GM12878 (cell line): Measurements from ENCODE around the gene CCDC70. TPM values are rescaled to one million over a fixed set of nuclear protein-coding genes. Genes with fewer than 3 reads are reported as not detected.

Experiments
- ATAC-seq: fragments of 200-7000 bp; cut with Tn5 transposase; 3 replicates; pipeline ENCODE4 v1.9.1; 2020; ENCODE audit warnings: mild to moderate bottlenecking, moderate library complexity
- BruUV-seq: library from RNA; stranded (reverse); fragments of 400-500 nt; replicated peaks from 2 replicates; lab custom pipeline; 2021; lab: Mats Ljungman, UMichigan
- CTCF ChIA-PET: fragments of 300-600 bp; sonication (Branson Sonifier 250); formaldehyde crosslinking; extraction: SDS; loops from one replicate; lab custom pipeline; 2021; ENCODE audit warnings: inconsistent platforms; lab: Yijun Ruan, JAX
- POLR2A ChIA-PET: fragments of 350-600 bp; formaldehyde crosslinking; extraction: SDS; loops from one replicate; lab custom pipeline; 2021; ENCODE audit warnings: inconsistent platforms; lab: Charles Lee
- RAD21 ChIA-PET: fragments of 300-600 bp; sonication (Branson Sonifier 250); formaldehyde crosslinking; loops from one replicate; lab custom pipeline; 2023; ENCODE audit warnings: antibody characterized with exemption; ENCODE audit not compliant: unreplicated experiment; lab: Charles Lee
- SMC1A ChIA-PET: fragments of 300-600 bp; sonication (Branson Sonifier 250); formaldehyde crosslinking; loops from one replicate; lab custom pipeline; 2023; ENCODE audit not compliant: unreplicated experiment, uncharacterized antibody; lab: Charles Lee
- DNase-seq: peaks from one replicate; pipeline ENCODE4 v3.0.0-alpha.2; 2011; ENCODE audit warnings: low read depth, low spot score
- FAIRE-seq: peaks from 3 replicates; lab custom pipeline; 2011; peaks lifted over from hg19 to GRCh38; lab: Jason Lieb, UNC
- H2AFZ ChIP-seq: 2 replicates; pipeline ENCODE4 v1.6.0; 2011; ENCODE audit warnings: low read depth, low read length, control low read depth; ENCODE audit not compliant: control insufficient read depth
- H3K27ac ChIP-seq: 2 replicates; pipeline ENCODE4 v1.5.1; 2011; ENCODE audit warnings: control low read depth; ENCODE audit not compliant: control insufficient read depth, insufficient read depth
- H3K27me3 ChIP-seq, 2 experiments: replicated peaks in 1 of 2; 2 replicates each; pipeline versions ENCODE4 v1.6.0 to v1.6.1; 2011; ENCODE audit warnings: low read length in 1 of 2; ENCODE audit not compliant: control insufficient read depth in 2 of 2, insufficient read depth in 2 of 2
- H3K36me3 ChIP-seq, 2 experiments: 2 replicates each; pipeline ENCODE4 v1.5.1; 2011; ENCODE audit warnings: low read length in 1 of 2; ENCODE audit not compliant: control insufficient read depth in 2 of 2, insufficient read depth in 2 of 2
- H3K4me1 ChIP-seq: 2 replicates; pipeline ENCODE4 v1.6.1; 2011; ENCODE audit warnings: mild to moderate bottlenecking, low read length, moderate library complexity, mixed read lengths; ENCODE audit not compliant: control insufficient read depth, insufficient read depth
- H3K4me2 ChIP-seq: 2 replicates; pipeline ENCODE4 v1.6.0; 2011; ENCODE audit warnings: control low read depth; ENCODE audit not compliant: control insufficient read depth, insufficient read depth
- H3K4me3 ChIP-seq: fragments of 200-600 bp; sonication (generic); 2 replicates; pipeline ENCODE4 v1.5.1; 2016
- H3K79me2 ChIP-seq: 2 replicates; pipeline ENCODE4 v1.6.0; 2011; ENCODE audit warnings: low read length; ENCODE audit not compliant: control insufficient read depth, insufficient read depth
- H3K9ac ChIP-seq: 2 replicates; pipeline ENCODE4 v1.8.0; 2011; ENCODE audit warnings: low read length, control low read depth, mixed read lengths; ENCODE audit not compliant: control insufficient read depth, insufficient read depth
- H3K9me3 ChIP-seq: replicated peaks from 3 replicates; pipeline ENCODE4 v1.5.1; 2011; ENCODE audit warnings: mild to moderate bottlenecking, low read length; ENCODE audit not compliant: control insufficient read depth, insufficient read depth
- H4K20me1 ChIP-seq: 2 replicates; pipeline ENCODE4 v1.6.0; 2011; ENCODE audit not compliant: control insufficient read depth, insufficient read depth
- CBFB ChIP-seq: IDR thresholded peaks from 2 replicates; pipeline ENCODE4 v1.6.1; 2016; ENCODE audit warnings: antibody characterized with exemption, low read depth
- CEBPB ChIP-seq, 2 experiments: fragments of 150-350 bp in 1 of 2; IDR thresholded peaks; 2 replicates each; pipeline ENCODE4 v1.6.1; 2012 to 2014; ENCODE audit warnings: low read depth in 2 of 2, low read length in 2 of 2, borderline replicate concordance in 1 of 2, inconsistent platforms in 1 of 2
- ESRRA ChIP-seq: IDR thresholded peaks from 2 replicates; pipeline ENCODE4 v1.6.1; 2012; ENCODE audit warnings: mild to moderate bottlenecking, low read length, improper control_type of control experiment
- MEF2A ChIP-seq: IDR thresholded peaks from 2 replicates; pipeline ENCODE4 v1.6.1; 2011; ENCODE audit warnings: low read depth, mild to moderate bottlenecking, low read length, moderate library complexity; ENCODE audit not compliant: insufficient read depth
- SREBF1 ChIP-seq: IDR thresholded peaks from 2 replicates; pipeline ENCODE4 v1.6.1; 2012; ENCODE audit warnings: mild to moderate bottlenecking, low read length
- TCF7 ChIP-seq: IDR thresholded peaks from 2 replicates; pipeline ENCODE4 v1.6.1; 2014; ENCODE audit warnings: antibody characterized with exemption, borderline replicate concordance
- ZNF687 ChIP-seq: fragments of 450-650 bp; IDR thresholded peaks from 2 replicates; pipeline ENCODE4 v1.6.1; 2017; ENCODE audit warnings: mild to moderate bottlenecking, moderate library complexity
- WGBS: methylation state at CpG from one replicate; pipeline ENCODE4 v1.1.6; 2016; ENCODE audit warnings: low lambda C conversion rate; ENCODE audit not compliant: insufficient replicate concordance, insufficient coverage; ENCODE audit errors: missing lambda C conversion rate; 5-methylcytosine and 5-hydroxymethylcytosine counted together
- in situ Hi-C: fragments of 300-500 bp; cut with MboI; formaldehyde crosslinking; loops from 9 replicates; pipeline ENCODE4 v1.14.3; 2018; ENCODE audit warnings: mixed read lengths
- intact Hi-C: fragments of 100-400 bp; cut with micrococcal nuclease; formaldehyde crosslinking; loops from one replicate; pipeline ENCODE4 v1.14.2; 2022; ENCODE audit not compliant: unreplicated experiment
- polyA plus RNA-seq, 11 experiments: library from polyadenylated mRNA; depleted of rRNA in 4 of 11; unstranded in 6 of 11; stranded (reverse) in 5 of 11; fragments of >200 nt; fragmentation: Nextera tagmentation in 4 of 11; fragmentation: Illumina TruSeq in 1 of 11; extraction: Ambion mirVana in 4 of 11; extraction: Trizol in 1 of 11; gene quantifications; 1 replicate in 1 of 11; 2 replicates in 10 of 11; pipeline versions ENCODE4 v1.2.1 to v1.2.3, GENCODE V29; 2011 to 2016; ENCODE audit warnings: inconsistent platforms in 2 of 11, missing spikeins in 2 of 11, low read depth in 1 of 11
- total RNA-seq, 4 experiments: library from RNA; depleted of rRNA in 3 of 4; stranded (reverse); fragments of >200 nt in 3 of 4; fragmentation: Illumina TruSeq in 1 of 4; extraction: Trizol in 1 of 4; gene quantifications; 2 replicates each; pipeline versions ENCODE4 v1.2.1 to v1.2.3, GENCODE V29; 2013 to 2021
- TF ChIP-seq, protein P1 (sequence below): fragments of 450-650 bp; IDR thresholded peaks from 2 replicates; pipeline ENCODE4 v1.6.1; 2017; ENCODE audit warnings: borderline replicate concordance
- TF ChIP-seq, protein P2 (sequence below): IDR thresholded peaks from 2 replicates; pipeline ENCODE4 v1.6.1; 2011; ENCODE audit warnings: mild to moderate bottlenecking, low read depth, low read length, moderate library complexity; ENCODE audit not compliant: insufficient replicate concordance
- TF ChIP-seq, protein P3 (sequence below): fragments of 450-650 bp; IDR thresholded peaks from 2 replicates; pipeline ENCODE4 v1.6.1; 2017; ENCODE audit warnings: mild to moderate bottlenecking, low read depth, inconsistent platforms; ENCODE audit not compliant: poor library complexity, severe bottlenecking

The CCDC70 gene
- total and polyA plus RNA-seq, 10 of the 15 experiments (the other 5 are each of a cell fraction or from before 2014, with no cell fraction given) = not detected

- TF ChIP-seq, protein P1, sequence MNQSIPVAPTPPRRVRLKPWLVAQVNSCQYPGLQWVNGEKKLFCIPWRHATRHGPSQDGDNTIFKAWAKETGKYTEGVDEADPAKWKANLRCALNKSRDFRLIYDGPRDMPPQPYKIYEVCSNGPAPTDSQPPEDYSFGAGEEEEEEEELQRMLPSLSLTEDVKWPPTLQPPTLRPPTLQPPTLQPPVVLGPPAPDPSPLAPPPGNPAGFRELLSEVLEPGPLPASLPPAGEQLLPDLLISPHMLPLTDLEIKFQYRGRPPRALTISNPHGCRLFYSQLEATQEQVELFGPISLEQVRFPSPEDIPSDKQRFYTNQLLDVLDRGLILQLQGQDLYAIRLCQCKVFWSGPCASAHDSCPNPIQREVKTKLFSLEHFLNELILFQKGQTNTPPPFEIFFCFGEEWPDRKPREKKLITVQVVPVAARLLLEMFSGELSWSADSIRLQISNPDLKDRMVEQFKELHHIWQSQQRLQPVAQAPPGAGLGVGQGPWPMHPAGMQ = no peak
- TF ChIP-seq, protein P2, sequence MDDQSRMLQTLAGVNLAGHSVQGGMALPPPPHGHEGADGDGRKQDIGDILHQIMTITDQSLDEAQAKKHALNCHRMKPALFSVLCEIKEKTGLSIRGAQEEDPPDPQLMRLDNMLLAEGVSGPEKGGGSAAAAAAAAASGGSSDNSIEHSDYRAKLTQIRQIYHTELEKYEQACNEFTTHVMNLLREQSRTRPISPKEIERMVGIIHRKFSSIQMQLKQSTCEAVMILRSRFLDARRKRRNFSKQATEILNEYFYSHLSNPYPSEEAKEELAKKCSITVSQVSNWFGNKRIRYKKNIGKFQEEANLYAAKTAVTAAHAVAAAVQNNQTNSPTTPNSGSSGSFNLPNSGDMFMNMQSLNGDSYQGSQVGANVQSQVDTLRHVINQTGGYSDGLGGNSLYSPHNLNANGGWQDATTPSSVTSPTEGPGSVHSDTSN = no peak
- TF ChIP-seq MEF2A = no peak
These were observed 4.1 kb downstream of the CCDC70 start (continued) for GRCh38 chr13:51865838-51866237.

DNA sequence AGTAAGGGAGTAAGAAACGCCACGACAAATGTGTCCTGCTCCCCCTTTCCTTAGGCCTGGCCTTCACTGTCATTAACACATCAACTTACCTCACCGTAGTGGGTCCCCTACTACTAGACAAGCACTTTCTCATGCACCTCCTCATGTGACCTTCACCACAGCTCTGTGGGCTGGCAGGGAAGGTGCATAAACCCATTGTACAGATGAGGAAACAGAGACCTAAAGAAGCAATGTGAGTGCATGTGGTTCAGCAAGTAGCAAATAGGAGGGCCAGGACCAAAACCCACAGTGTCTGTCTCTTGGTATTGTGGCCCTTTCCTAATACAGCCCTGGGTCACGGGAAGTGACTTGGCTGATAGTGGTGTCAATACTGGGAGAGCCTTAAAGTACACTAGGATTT is 5.3 kb downstream of the CCDC70 start:
- no peak; the same call in 2 of the 3 replicates for ATAC-seq
- Histone ChIP-seq H3K79me2 (no peaks in the 10 kb centered on the region), H3K27me3 (no peaks in the 10 kb centered on the region), H3K4me3 (no peak overlapping the region), H2AFZ (no peak overlapping the region), H3K4me1 (no peaks in the 10 kb centered on the region), H3K4me2 (no peak overlapping the region), H3K9ac (no peak overlapping the region), H3K9me3 (no peaks in the 10 kb centered on the region), H3K27ac (no peak overlapping the region), H4K20me1 (no peaks in the 10 kb centered on the region), H3K36me3 (no peaks in the 10 kb centered on the region)
- no peak for DNase-seq
- SMC1A ChIA-PET = interaction anchor here (0.6 kb wide), 1 partner anchor 606 kb away, joined by 3 read pairs; no protein-coding TSS in a partner anchor
- 24% methylated on average over 3 of the region's 4 CpGs for WGBS
- POLR2A ChIA-PET = no interaction called here
- intact Hi-C loops = no loop called here
- FAIRE-seq = no peak
- in situ Hi-C loops = no loop called here
- CTCF ChIA-PET = interaction anchor here (0.6 kb wide), 1 partner anchor 16 kb away, joined by 3 read pairs; no protein-coding TSS in a partner anchor
- RAD21 ChIA-PET = interaction anchor here (0.9 kb wide), 1 partner anchor 261 kb away, joined by 3 read pairs; no protein-coding TSS in a partner anchor
- no TSS peak for BruUV-seq
- TF ChIP-seq ESRRA = no peak
- no peak for TF ChIP-seq TCF7
- TF ChIP-seq, protein P3, sequence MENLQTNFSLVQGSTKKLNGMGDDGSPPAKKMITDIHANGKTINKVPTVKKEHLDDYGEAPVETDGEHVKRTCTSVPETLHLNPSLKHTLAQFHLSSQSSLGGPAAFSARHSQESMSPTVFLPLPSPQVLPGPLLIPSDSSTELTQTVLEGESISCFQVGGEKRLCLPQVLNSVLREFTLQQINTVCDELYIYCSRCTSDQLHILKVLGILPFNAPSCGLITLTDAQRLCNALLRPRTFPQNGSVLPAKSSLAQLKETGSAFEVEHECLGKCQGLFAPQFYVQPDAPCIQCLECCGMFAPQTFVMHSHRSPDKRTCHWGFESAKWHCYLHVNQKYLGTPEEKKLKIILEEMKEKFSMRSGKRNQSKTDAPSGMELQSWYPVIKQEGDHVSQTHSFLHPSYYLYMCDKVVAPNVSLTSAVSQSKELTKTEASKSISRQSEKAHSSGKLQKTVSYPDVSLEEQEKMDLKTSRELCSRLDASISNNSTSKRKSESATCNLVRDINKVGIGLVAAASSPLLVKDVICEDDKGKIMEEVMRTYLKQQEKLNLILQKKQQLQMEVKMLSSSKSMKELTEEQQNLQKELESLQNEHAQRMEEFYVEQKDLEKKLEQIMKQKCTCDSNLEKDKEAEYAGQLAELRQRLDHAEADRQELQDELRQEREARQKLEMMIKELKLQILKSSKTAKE = no peak
- no peak for TF ChIP-seq SREBF1
- TF ChIP-seq CBFB = no peak
- TF ChIP-seq ZNF687 = no peak
- TF ChIP-seq CEBPB (IDR thresholded peaks at IDR 0.05; ENCODE audit: borderline replicate concordance in 1 of 2, low read depth in 2 of 2, low read length in 2 of 2) = no peak
